CD14-positive monocyte (primary cell): ENCODE measurements around the gene KCNH3. TPM values are rescaled to one million over a fixed set of nuclear protein-coding genes. Genes with fewer than 3 reads are reported as not detected.

Experiments
- DNase-seq, 3 donors: peaks; one replicate each; pipeline ENCODE4 v3.0.0-alpha.2; 2011 to 2022
- H2AFZ ChIP-seq: 2 replicates; pipeline ENCODE4 v1.6.0; 2012; ENCODE audit warnings: mild to moderate bottlenecking, low read depth, low read length, inconsistent platforms; ENCODE audit not compliant: insufficient read depth, poor library complexity, severe bottlenecking
- H3K27ac ChIP-seq, 2 donors: 1 replicate in 1 of 2; 2 replicates in 1 of 2; pipeline ENCODE4 v1.5.1; 2012 to 2013; ENCODE audit warnings: low read length in 2 of 2, control low read depth in 1 of 2, inconsistent platforms in 1 of 2, low read depth in 1 of 2, mild to moderate bottlenecking in 1 of 2
- H3K27me3 ChIP-seq, 2 donors: one replicate each; pipeline versions ENCODE4 v1.6.0 to v1.6.1; 2011 to 2013; ENCODE audit warnings: low read length in 2 of 2; ENCODE audit not compliant: control insufficient read depth in 2 of 2, insufficient read depth in 2 of 2
- H3K36me3 ChIP-seq, 2 donors: replicated peaks in 1 of 2; 1 replicate in 1 of 2; 2 replicates in 1 of 2; pipeline versions ENCODE4 v1.5.1 to v1.6.1; 2012 to 2013; ENCODE audit warnings: low read length in 2 of 2, control low read depth in 1 of 2, inconsistent platforms in 1 of 2, mild to moderate bottlenecking in 1 of 2; ENCODE audit not compliant: insufficient read depth in 2 of 2, control insufficient read depth in 1 of 2
- H3K4me1 ChIP-seq, 2 donors: 1 replicate in 1 of 2; 2 replicates in 1 of 2; pipeline versions ENCODE4 v1.5.1 to v1.6.1; 2012 to 2013; ENCODE audit warnings: low read length in 2 of 2, control low read depth in 1 of 2, inconsistent platforms in 1 of 2, mild to moderate bottlenecking in 1 of 2, moderate library complexity in 1 of 2; ENCODE audit not compliant: insufficient read depth in 2 of 2, control insufficient read depth in 1 of 2
- H3K4me2 ChIP-seq: replicated peaks from 2 replicates; pipeline ENCODE3; 2012; ENCODE audit warnings: low read length, moderate library complexity, mild to moderate bottlenecking; ENCODE audit not compliant: poor library complexity, severe bottlenecking; ENCODE audit errors: extremely low read depth
- H3K4me3 ChIP-seq, 3 experiments: fragments of 200-600 bp in 1 of 3; sonication (generic) in 1 of 3; replicated peaks in 1 of 3; 1 replicate in 2 of 3; 2 replicates in 1 of 3; pipeline ENCODE4 v1.5.1; 2011 to 2013; ENCODE audit warnings: low read length in 3 of 3, mild to moderate bottlenecking in 3 of 3, control low read depth in 2 of 3, low read depth in 2 of 3, inconsistent platforms in 1 of 3, moderate library complexity in 1 of 3
- H3K79me2 ChIP-seq: 2 replicates; pipeline ENCODE4 v1.6.0; 2012; ENCODE audit warnings: mild to moderate bottlenecking, control low read depth, inconsistent platforms, low read length, moderate library complexity; ENCODE audit not compliant: insufficient read depth
- H3K9ac ChIP-seq: 2 replicates; pipeline ENCODE4 v1.6.0; 2017; ENCODE audit warnings: low read length, mild to moderate bottlenecking; ENCODE audit not compliant: insufficient read depth, poor library complexity, severe bottlenecking
- H3K9me3 ChIP-seq, 2 donors: replicated peaks in 1 of 2; 1 replicate in 1 of 2; 2 replicates in 1 of 2; pipeline versions ENCODE4 v1.5.1 to v1.6.1; 2012 to 2013; ENCODE audit warnings: low read length in 2 of 2, control low read depth in 1 of 2; ENCODE audit not compliant: control insufficient read depth in 1 of 2, insufficient read depth in 1 of 2
- H4K20me1 ChIP-seq: 2 replicates; pipeline ENCODE4 v1.6.0; 2012; ENCODE audit warnings: mild to moderate bottlenecking, low read length, control low read depth, moderate library complexity; ENCODE audit not compliant: insufficient read depth
- H3K27ac Mint-ChIP-seq, 7 donors: one replicate each; pipeline ENCODE4 v1.8.0; 2020; ENCODE audit warnings: mild to moderate bottlenecking in 7 of 7, mixed read lengths in 7 of 7, moderate library complexity in 6 of 7, inconsistent platforms in 2 of 7
- H3K27me3 Mint-ChIP-seq, 3 donors: one replicate each; pipeline ENCODE4 v1.8.0; 2021 to 2022; ENCODE audit warnings: low read depth in 3 of 3, mild to moderate bottlenecking in 3 of 3, mixed read lengths in 3 of 3, moderate library complexity in 3 of 3, inconsistent platforms in 1 of 3
- H3K36me3 Mint-ChIP-seq, 2 donors: one replicate each; pipeline ENCODE4 v1.8.0; 2020; ENCODE audit warnings: mixed read lengths in 2 of 2, inconsistent platforms in 1 of 2, mild to moderate bottlenecking in 1 of 2
- H3K4me1 Mint-ChIP-seq: one replicate; pipeline ENCODE4 v1.8.0; 2020; ENCODE audit warnings: mild to moderate bottlenecking, mixed read lengths
- H3K4me3 Mint-ChIP-seq, 2 donors: one replicate each; pipeline ENCODE4 v1.8.0; 2020; ENCODE audit warnings: mild to moderate bottlenecking in 2 of 2, mixed read lengths in 2 of 2, moderate library complexity in 1 of 2
- H3K9me3 Mint-ChIP-seq, 7 donors: one replicate each; pipeline ENCODE4 v1.8.0; 2020 to 2022; ENCODE audit warnings: mixed read lengths in 7 of 7, mild to moderate bottlenecking in 6 of 7, moderate library complexity in 6 of 7, inconsistent platforms in 2 of 7
- WGBS: methylation state at CpG from one replicate; pipeline ENCODE4 v1.1.5; 2013; ENCODE audit warnings: missing lambda C conversion rate; ENCODE audit not compliant: insufficient coverage; 5-methylcytosine and 5-hydroxymethylcytosine counted together
- intact Hi-C, 2 donors: fragments of 100-400 bp; cut with micrococcal nuclease; formaldehyde crosslinking; loops; one replicate each; pipeline versions ENCODE4 v1.15.0 to v1.15.1; 2023
- polyA plus RNA-seq, 3 donors: library from polyadenylated mRNA; depleted of rRNA in 1 of 3; unstranded in 2 of 3; stranded (reverse) in 1 of 3; fragments of 300-500 nt in 2 of 3; fragments of >200 nt in 1 of 3; fragmentation: Illumina TruSeq in 2 of 3; gene quantifications; 1 replicate in 2 of 3; 2 replicates in 1 of 3; pipeline ENCODE4 v1.2.3, GENCODE V29; 2012 to 2021
- TF ChIP-seq, protein P1 (sequence below): fragments of 200-600 bp; IDR thresholded peaks from one replicate; pipeline ENCODE4 v1.8.0; 2022; ENCODE audit warnings: antibody characterized with exemption, mild to moderate bottlenecking

The KCNH3 gene
- polyA plus RNA-seq, 3 donors: 1.3 to 18.2 (median 3.3) TPM

DNA sequence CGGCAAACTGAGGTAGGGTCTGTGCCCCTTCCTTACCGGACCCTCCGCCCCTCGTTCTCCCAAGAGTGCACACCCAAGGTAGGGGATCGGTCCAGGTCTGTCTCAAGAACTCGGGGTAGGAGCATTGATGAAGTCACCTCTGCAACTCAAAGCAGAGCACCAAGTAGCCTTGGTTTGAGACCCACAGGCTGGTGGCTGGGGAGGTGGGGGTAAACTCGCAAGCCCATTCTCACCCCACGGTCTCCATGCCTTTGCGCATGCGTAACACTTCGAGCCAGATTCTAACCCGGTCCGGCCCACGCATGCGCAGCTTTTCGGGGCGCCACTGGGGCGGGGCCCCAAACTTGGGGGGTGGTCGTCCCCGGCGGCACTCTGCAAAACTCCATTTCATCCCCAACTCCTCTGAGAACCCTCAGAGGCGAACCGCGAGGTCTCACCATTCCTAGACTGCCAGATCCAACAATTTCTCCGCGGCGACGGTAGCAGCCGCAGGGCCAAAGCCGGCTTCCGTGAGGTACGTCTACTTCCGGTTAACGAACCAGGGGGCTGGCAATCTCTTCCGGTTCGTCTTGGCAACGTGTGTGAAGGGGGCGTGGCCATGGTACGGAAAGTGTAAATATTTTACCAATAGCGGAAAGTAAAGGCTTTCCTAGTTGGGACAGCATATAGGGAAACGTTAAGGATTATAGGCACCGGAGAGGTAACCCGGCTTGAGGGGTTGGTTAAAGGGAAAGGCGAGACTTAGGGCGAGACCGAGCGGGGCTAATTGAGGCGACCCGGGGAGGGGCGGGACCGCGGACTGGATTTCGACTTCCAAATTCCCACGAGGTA lies 29.0 kb downstream of the KCNH3 start, which contains the start of gene MCRS1:
MCRS1 (minus strand) TSS at position 532 of the 831 bp plus-strand sequence. CDS start 1,411 bp downstream, outside the sequence.
- H2AFZ ChIP-seq: peak within 1 kb of the TSS; percentile 99
- Mint-ChIP-seq H3K27me3 (peaks cover 0 to 1% (median 0%) of the 10 kb centered on the region in 3 donors), H3K4me3 (peak within 1 kb of the TSS; percentile 99 to 100), H3K27ac (peak within 1 kb of the TSS; percentile 97 to 100 (median 99)), H3K4me1 (peaks cover 27% of the 10 kb centered on the region), H3K9me3 (no peaks in the 10 kb centered on the region), H3K36me3 (peaks cover 28 to 32% of the 10 kb centered on the region in 2 donors)
- peak within 1 kb of the TSS; percentile 83 to 98 (median 94) for H3K4me3 ChIP-seq
- peak; percentile 89 to 94 (median 92) for DNase-seq
- TF ChIP-seq, protein P1, sequence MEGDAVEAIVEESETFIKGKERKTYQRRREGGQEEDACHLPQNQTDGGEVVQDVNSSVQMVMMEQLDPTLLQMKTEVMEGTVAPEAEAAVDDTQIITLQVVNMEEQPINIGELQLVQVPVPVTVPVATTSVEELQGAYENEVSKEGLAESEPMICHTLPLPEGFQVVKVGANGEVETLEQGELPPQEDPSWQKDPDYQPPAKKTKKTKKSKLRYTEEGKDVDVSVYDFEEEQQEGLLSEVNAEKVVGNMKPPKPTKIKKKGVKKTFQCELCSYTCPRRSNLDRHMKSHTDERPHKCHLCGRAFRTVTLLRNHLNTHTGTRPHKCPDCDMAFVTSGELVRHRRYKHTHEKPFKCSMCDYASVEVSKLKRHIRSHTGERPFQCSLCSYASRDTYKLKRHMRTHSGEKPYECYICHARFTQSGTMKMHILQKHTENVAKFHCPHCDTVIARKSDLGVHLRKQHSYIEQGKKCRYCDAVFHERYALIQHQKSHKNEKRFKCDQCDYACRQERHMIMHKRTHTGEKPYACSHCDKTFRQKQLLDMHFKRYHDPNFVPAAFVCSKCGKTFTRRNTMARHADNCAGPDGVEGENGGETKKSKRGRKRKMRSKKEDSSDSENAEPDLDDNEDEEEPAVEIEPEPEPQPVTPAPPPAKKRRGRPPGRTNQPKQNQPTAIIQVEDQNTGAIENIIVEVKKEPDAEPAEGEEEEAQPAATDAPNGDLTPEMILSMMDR: no peak
- intact Hi-C loops: no loop called here
- peak within 1 kb of the TSS; percentile 94 for H3K9ac ChIP-seq
- no peaks in the 10 kb centered on the region for H3K9me3 ChIP-seq
- peaks cover 41% of the 10 kb centered on the region for H3K79me2 ChIP-seq
- H3K27ac ChIP-seq: peak within 1 kb of the TSS; percentile 78 to 99
- peaks cover 36% of the 10 kb centered on the region for H4K20me1 ChIP-seq
- peaks cover 29 to 32% of the 10 kb centered on the region in 2 donors for H3K36me3 ChIP-seq
- H3K27me3 ChIP-seq: no peaks in the 10 kb centered on the region
- WGBS: 0% methylated on average over 51 of the region's 54 CpGs
- H3K4me1 ChIP-seq: peaks cover 17 to 25% of the 10 kb centered on the region in 2 donors
- H3K4me2 ChIP-seq: peak within 1 kb of the TSS; percentile 98

DNA sequence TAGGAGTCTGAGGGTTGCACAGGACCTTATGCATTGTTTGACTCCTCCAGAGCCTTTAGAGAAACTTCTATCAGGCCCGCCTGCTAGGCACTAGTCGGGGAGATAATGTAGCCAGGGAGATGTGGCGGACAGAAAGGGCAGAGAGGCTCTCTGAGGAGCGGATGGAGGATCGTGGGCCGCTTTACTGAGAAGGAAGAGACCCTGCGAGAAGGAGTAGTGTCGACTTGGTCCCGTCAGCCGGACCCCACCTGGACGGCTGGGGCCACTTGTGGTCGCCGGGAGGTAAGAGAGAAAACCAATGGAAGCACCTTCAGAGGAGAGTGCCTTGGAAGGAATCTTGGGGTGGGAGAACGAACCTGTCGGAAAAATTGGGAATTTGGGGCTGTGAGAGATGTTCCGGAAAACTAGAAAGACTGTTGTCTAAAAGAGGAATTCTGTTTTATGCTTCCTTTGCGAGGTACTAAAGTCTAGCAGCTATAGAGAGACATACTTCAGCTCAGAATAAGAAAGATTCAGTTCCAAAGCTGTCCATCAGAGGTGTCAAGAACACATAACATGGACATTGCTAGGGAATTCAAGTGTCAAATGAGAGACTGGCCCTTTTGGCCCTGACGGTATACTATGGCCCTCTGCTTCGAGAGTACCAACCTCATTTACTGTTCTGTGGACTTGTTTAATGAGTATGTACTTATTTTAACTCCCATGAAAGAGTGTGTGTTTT lies 29.8 kb downstream of the KCNH3 start:
- peaks cover 22 to 24% of the 10 kb centered on the region in 2 donors for H3K36me3 Mint-ChIP-seq
- peaks cover 17 to 25% of the 10 kb centered on the region in 2 donors for H3K4me1 ChIP-seq
- WGBS: 0% methylated on average over 16 of the region's 19 CpGs
- DNase-seq: no peak
- peaks cover 27% of the 10 kb centered on the region for H3K4me1 Mint-ChIP-seq
- H3K9me3 ChIP-seq: no peaks in the 10 kb centered on the region
- intact Hi-C loops: no loop called here
- H3K4me3 ChIP-seq: peak overlapping the region; percentile 83 to 98 (median 94)
- H3K79me2 ChIP-seq: peaks cover 41% of the 10 kb centered on the region
- peaks cover 0 to 1% (median 0%) of the 10 kb centered on the region in 3 donors for H3K27me3 Mint-ChIP-seq
- peaks cover 21 to 24% of the 10 kb centered on the region in 2 donors for H3K36me3 ChIP-seq
- no peaks in the 10 kb centered on the region for H3K27me3 ChIP-seq
- peak overlapping the region; percentile 94 for H3K9ac ChIP-seq
- peak overlapping the region in 1 of 2 donors; percentile 99 for H3K27ac ChIP-seq
- TF ChIP-seq, protein P1: no peak
- peak overlapping the region; percentile 99 to 100 for H3K4me3 Mint-ChIP-seq
- no peaks in the 10 kb centered on the region for H3K9me3 Mint-ChIP-seq
- peak overlapping the region; percentile 98 for H3K4me2 ChIP-seq
- peak overlapping the region; percentile 97 to 100 (median 99) for H3K27ac Mint-ChIP-seq
- peaks cover 36% of the 10 kb centered on the region for H4K20me1 ChIP-seq
- H2AFZ ChIP-seq: peak overlapping the region; percentile 99
